SK-N-SH (cell line): ENCODE data around the gene PRKCH. TPM values are rescaled to one million over a fixed set of nuclear protein-coding genes. Genes with fewer than 3 reads are reported as not detected.

Experiments
- CTCF ChIA-PET: fragments of 300-600, 350-600 bp; formaldehyde crosslinking; extraction: SDS; loops from one replicate; lab custom pipeline; 2021; lab: Yijun Ruan, JAX
- POLR2A ChIA-PET: fragments of 350-600 bp; sonication (Branson Sonifier 250); formaldehyde crosslinking; extraction: SDS; loops from one replicate; lab custom pipeline; 2020; ENCODE audit warnings: antibody characterized with exemption, inconsistent platforms; lab: Yijun Ruan, JAX
- DNase-seq: peaks from one replicate; pipeline ENCODE4 v3.0.0; 2012
- H2AFZ ChIP-seq: fragments of 200-600 bp; sonication (generic); 2 replicates; pipeline ENCODE4 v1.8.1; 2016; ENCODE audit warnings: antibody characterized with exemption, mild to moderate bottlenecking, low read depth
- H3F3A ChIP-seq: fragments of 200-600 bp; sonication (generic); replicated peaks from 2 replicates; pipeline ENCODE3; 2016; ENCODE audit warnings: antibody characterized with exemption, mild to moderate bottlenecking; ENCODE audit not compliant: insufficient read depth
- H3K27ac ChIP-seq, 2 experiments: fragments of 200-500 bp in 1 of 2; fragments of 200-600 bp in 1 of 2; sonication (Bioruptor generic) in 1 of 2; sonication (generic), shearing (Covaris generic) in 1 of 2; 2 replicates each; pipeline versions ENCODE4 v1.5.1 to v1.6.1; 2014 to 2016; ENCODE audit warnings: low read depth in 2 of 2, inconsistent platforms in 1 of 2, low read length in 1 of 2, mild to moderate bottlenecking in 1 of 2, mixed read lengths in 1 of 2
- H3K27me3 ChIP-seq: fragments of 200-600 bp; sonication (generic), shearing (Covaris generic); 2 replicates; pipeline ENCODE4 v1.6.1; 2016; ENCODE audit warnings: mixed run types; ENCODE audit not compliant: insufficient read depth
- H3K36me3 ChIP-seq, 2 experiments: fragments of 200-500 bp in 1 of 2; fragments of 200-600 bp in 1 of 2; sonication (Bioruptor generic) in 1 of 2; sonication (generic) in 1 of 2; replicated peaks in 1 of 2; 2 replicates each; pipeline versions ENCODE3 to v1.5.1; 2014 to 2016; ENCODE audit warnings: low read length in 1 of 2, mild to moderate bottlenecking in 1 of 2; ENCODE audit not compliant: insufficient read depth in 2 of 2, control insufficient read depth in 1 of 2
- H3K4me1 ChIP-seq, 2 experiments: fragments of 200-500 bp in 1 of 2; fragments of 200-600 bp in 1 of 2; sonication (Bioruptor generic) in 1 of 2; sonication (generic), shearing (Covaris generic) in 1 of 2; 2 replicates each; pipeline versions ENCODE4 v1.5.1 to v1.6.1; 2014 to 2016; ENCODE audit warnings: low read depth in 1 of 2, low read length in 1 of 2, mixed run types in 1 of 2; ENCODE audit not compliant: insufficient read depth in 2 of 2, control insufficient read depth in 1 of 2
- H3K4me2 ChIP-seq: fragments of 200-600 bp; sonication (generic), shearing (Covaris generic); 2 replicates; pipeline ENCODE4 v1.6.1; 2017; ENCODE audit warnings: mixed run types
- H3K4me3 ChIP-seq, 2 experiments: fragments of 200-500 bp in 1 of 2; fragments of 200-600 bp in 1 of 2; sonication (Bioruptor generic) in 1 of 2; sonication (generic), shearing (Covaris generic) in 1 of 2; 2 replicates each; pipeline versions ENCODE4 v1.5.1 to v1.8.1; 2014 to 2016; ENCODE audit warnings: low read depth in 2 of 2, inconsistent platforms in 1 of 2, low read length in 1 of 2, mild to moderate bottlenecking in 1 of 2, mixed read lengths in 1 of 2, moderate library complexity in 1 of 2
- H3K79me2 ChIP-seq: fragments of 200-600 bp; sonication (generic); 2 replicates; pipeline ENCODE4 v1.8.1; 2017; ENCODE audit warnings: mild to moderate bottlenecking; ENCODE audit not compliant: insufficient read depth
- H3K9ac ChIP-seq: fragments of 200-600 bp; sonication (generic); 2 replicates; pipeline ENCODE4 v1.6.1; 2017; ENCODE audit warnings: mixed run types
- H3K9me2 ChIP-seq: fragments of 200-600 bp; sonication (generic); 2 replicates; pipeline ENCODE4 v1.6.1; 2017; ENCODE audit warnings: mixed run types
- H3K9me3 ChIP-seq: fragments of 200-600 bp; sonication (generic); 2 replicates; pipeline ENCODE4 v1.6.1; 2017; ENCODE audit warnings: mixed run types, mild to moderate bottlenecking, moderate library complexity
- H4K20me1 ChIP-seq: fragments of 200-600 bp; sonication (generic); 2 replicates; pipeline ENCODE4 v1.6.1; 2017; ENCODE audit warnings: mild to moderate bottlenecking, mixed run types; ENCODE audit not compliant: insufficient read depth
- CTCF ChIP-seq: fragments of 200-600 bp; sonication (generic); IDR thresholded peaks from 2 replicates; pipeline ENCODE4 v1.6.1; 2017; ENCODE audit warnings: antibody characterized with exemption, mild to moderate bottlenecking, moderate library complexity
- ELF1 ChIP-seq: IDR thresholded peaks from 2 replicates; pipeline ENCODE4 v1.4.0; 2012
- EP300 ChIP-seq, 2 experiments: IDR thresholded peaks; 2 replicates each; pipeline versions ENCODE4 v1.4.0 to v1.6.1; 2012; ENCODE audit warnings: borderline replicate concordance in 1 of 2, low read depth in 1 of 2, low read length in 1 of 2
- FOSL2 ChIP-seq: IDR thresholded peaks from 2 replicates; pipeline ENCODE4 v1.4.0; 2012; ENCODE audit warnings: low read depth, mild to moderate bottlenecking, moderate library complexity, borderline replicate concordance
- MAX ChIP-seq: IDR thresholded peaks from 2 replicates; pipeline ENCODE4 v1.4.0; 2012; ENCODE audit warnings: low read depth
- MEF2A ChIP-seq: IDR thresholded peaks from 2 replicates; pipeline ENCODE4 v1.4.0; 2012; ENCODE audit warnings: low read depth, borderline replicate concordance
- MXI1 ChIP-seq: IDR thresholded peaks from 2 replicates; pipeline ENCODE4 v1.6.1; 2012; ENCODE audit warnings: mild to moderate bottlenecking, low read depth, low read length, improper control_type of control experiment
- NRF1 ChIP-seq: IDR thresholded peaks from 2 replicates; pipeline ENCODE4 v1.6.1; 2012; ENCODE audit warnings: low read depth, mild to moderate bottlenecking, low read length
- POLR2AphosphoS5 ChIP-seq: IDR thresholded peaks from 2 replicates; pipeline ENCODE4 v1.6.1; 2012; ENCODE audit warnings: low read depth, low read length
- RXRA ChIP-seq: IDR thresholded peaks from 2 replicates; pipeline ENCODE4 v1.4.0; 2012; ENCODE audit warnings: low read depth, mild to moderate bottlenecking, borderline replicate concordance
- SIN3A ChIP-seq: IDR thresholded peaks from 2 replicates; pipeline ENCODE4 v1.6.1; 2012; ENCODE audit warnings: low read depth, mild to moderate bottlenecking, low read length, moderate library complexity, borderline replicate concordance
- TAF1 ChIP-seq: IDR thresholded peaks from 2 replicates; pipeline ENCODE4 v1.6.1; 2012; ENCODE audit warnings: low read depth, mild to moderate bottlenecking, low read length, moderate library complexity, borderline replicate concordance
- USF2 ChIP-seq: fragments of 150-350 bp; IDR thresholded peaks from 2 replicates; pipeline ENCODE4 v1.6.1; 2017; ENCODE audit warnings: antibody characterized with exemption, low read length, low read depth, borderline replicate concordance
- YY1 ChIP-seq: IDR thresholded peaks from 2 replicates; pipeline ENCODE4 v1.4.0; 2012; ENCODE audit warnings: low read depth, mild to moderate bottlenecking
- WGBS: methylation state at CpG from one replicate; pipeline ENCODE4 v1.1.6; 2017; ENCODE audit warnings: low lambda C conversion rate; 5-methylcytosine and 5-hydroxymethylcytosine counted together
- polyA plus RNA-seq, 3 experiments: library from polyadenylated mRNA; depleted of rRNA; stranded (reverse); fragments of >200 nt; gene quantifications; 2 replicates each; pipeline ENCODE4 v1.2.3, GENCODE V29; 2012

The PRKCH gene
- polyA plus RNA-seq, 1 of the 3 experiments (the other 2 are of a cell fraction): 4.2 TPM

- TF ChIP-seq POLR2AphosphoS5: no peak
- TF ChIP-seq MXI1: no peak
- no peak for TF ChIP-seq MEF2A
- no peak for TF ChIP-seq SIN3A
- TF ChIP-seq USF2: no peak
These were observed 177.4 kb downstream of the PRKCH start (continued) for GRCh38 chr14:61498811-61499210.

- Histone ChIP-seq H4K20me1 (no peaks in the 10 kb centered on the region), H3K79me2 (no peaks in the 10 kb centered on the region), H3K27ac (no peak overlapping the region), H3K9me3 (no peaks in the 10 kb centered on the region), H3K4me3 (no peak overlapping the region), H3K9me2 (no peaks in the 10 kb centered on the region), H2AFZ (no peak overlapping the region), H3K4me1 (peaks cover 0 to 5% of the 10 kb centered on the region in 2 experiments; a peak in 1 of 4 replicates), H3F3A (no peaks in the 10 kb centered on the region), H3K9ac (no peak overlapping the region), H3K27me3 (no peaks in the 10 kb centered on the region), H3K36me3 (no peaks in the 10 kb centered on the region), H3K4me2 (no peak overlapping the region)
- ChIA-PET POLR2A (no interaction called here), CTCF (interaction anchor here (0.8 to 2.5 kb wide), 4 partner anchors 9 to 38 kb away, joined by 3 to 5 read pairs (median 4); no protein-coding TSS in a partner anchor)
- 98% methylated on average over 7 of the region's 7 CpGs for WGBS
- TF ChIP-seq RXRA: no peak
- TF ChIP-seq MEF2A: no peak
- no peak for TF ChIP-seq CTCF
- TF ChIP-seq POLR2AphosphoS5: no peak
- TF ChIP-seq NRF1: no peak
- no peak for TF ChIP-seq MAX
- no peak for TF ChIP-seq ELF1
- no peak for TF ChIP-seq FOSL2
- no peak for TF ChIP-seq EP300 (IDR thresholded peaks at IDR 0.05; ENCODE audit: borderline replicate concordance in 1 of 2, low read depth in 1 of 2, low read length in 1 of 2)
- no peak for TF ChIP-seq TAF1
- no peak for TF ChIP-seq YY1
- no peak for DNase-seq
These were observed 178.6 kb downstream of the PRKCH start for GRCh38 chr14:61499991-61500390.
